ENCODE results near the gene FANK1. TPM values are rescaled to one million over a fixed set of nuclear protein-coding genes. Genes with fewer than 3 reads are reported as not detected.

Gene FANK1
- polyA plus RNA-seq, 1 donor from 2014 or later, result 3.1 TPM

DNA sequence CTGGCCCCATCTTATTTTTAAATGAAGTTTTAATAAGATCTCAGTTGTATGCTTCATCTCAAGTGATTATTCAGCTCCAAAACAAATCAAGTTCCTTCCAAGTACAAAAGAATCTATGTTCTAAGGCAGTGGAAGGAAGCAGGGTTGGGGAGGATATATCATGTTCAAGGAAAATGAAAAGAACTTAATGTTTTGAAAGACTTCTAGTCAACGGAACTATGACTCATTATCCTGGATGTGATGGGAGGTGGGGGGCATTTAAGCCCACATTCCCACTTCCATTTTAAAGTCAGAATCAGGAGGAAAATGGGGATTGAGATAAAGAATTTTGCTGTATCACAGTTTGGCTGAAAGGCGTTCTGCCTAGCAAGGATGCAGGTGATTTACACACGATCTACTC is 59.4 kb downstream of the FANK1 start:
- no peaks in the 10 kb centered on the region for H4K20me1 ChIP-seq (ENCODE audit: insufficient read depth)
- H3F3A ChIP-seq (ENCODE audit: insufficient read depth, low read length, poor library complexity, severe bottlenecking), result no peaks in the 10 kb centered on the region
- no peaks in the 10 kb centered on the region for H3K27me3 ChIP-seq (ENCODE audit: insufficient read depth, low read depth, low read length)
- H3K4me3 ChIP-seq (ENCODE audit: low read length), result no peak overlapping the region
- no peaks in the 10 kb centered on the region for H3K79me2 ChIP-seq (replicated peaks; ENCODE audit: insufficient read depth, low read length)
- H2AFZ ChIP-seq (ENCODE audit: low read depth, low read length), result no peak overlapping the region
- no peaks in the 10 kb centered on the region for H3K9me2 ChIP-seq (ENCODE audit: insufficient read depth, low read length)
- no peak overlapping the region for H3K9ac ChIP-seq (ENCODE audit: low read length)
- no peaks in the 10 kb centered on the region for H3K9me3 ChIP-seq (ENCODE audit: low read length)
- TF ChIP-seq, protein P1, sequence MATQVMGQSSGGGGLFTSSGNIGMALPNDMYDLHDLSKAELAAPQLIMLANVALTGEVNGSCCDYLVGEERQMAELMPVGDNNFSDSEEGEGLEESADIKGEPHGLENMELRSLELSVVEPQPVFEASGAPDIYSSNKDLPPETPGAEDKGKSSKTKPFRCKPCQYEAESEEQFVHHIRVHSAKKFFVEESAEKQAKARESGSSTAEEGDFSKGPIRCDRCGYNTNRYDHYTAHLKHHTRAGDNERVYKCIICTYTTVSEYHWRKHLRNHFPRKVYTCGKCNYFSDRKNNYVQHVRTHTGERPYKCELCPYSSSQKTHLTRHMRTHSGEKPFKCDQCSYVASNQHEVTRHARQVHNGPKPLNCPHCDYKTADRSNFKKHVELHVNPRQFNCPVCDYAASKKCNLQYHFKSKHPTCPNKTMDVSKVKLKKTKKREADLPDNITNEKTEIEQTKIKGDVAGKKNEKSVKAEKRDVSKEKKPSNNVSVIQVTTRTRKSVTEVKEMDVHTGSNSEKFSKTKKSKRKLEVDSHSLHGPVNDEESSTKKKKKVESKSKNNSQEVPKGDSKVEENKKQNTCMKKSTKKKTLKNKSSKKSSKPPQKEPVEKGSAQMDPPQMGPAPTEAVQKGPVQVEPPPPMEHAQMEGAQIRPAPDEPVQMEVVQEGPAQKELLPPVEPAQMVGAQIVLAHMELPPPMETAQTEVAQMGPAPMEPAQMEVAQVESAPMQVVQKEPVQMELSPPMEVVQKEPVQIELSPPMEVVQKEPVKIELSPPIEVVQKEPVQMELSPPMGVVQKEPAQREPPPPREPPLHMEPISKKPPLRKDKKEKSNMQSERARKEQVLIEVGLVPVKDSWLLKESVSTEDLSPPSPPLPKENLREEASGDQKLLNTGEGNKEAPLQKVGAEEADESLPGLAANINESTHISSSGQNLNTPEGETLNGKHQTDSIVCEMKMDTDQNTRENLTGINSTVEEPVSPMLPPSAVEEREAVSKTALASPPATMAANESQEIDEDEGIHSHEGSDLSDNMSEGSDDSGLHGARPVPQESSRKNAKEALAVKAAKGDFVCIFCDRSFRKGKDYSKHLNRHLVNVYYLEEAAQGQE (IDR thresholded peaks at IDR 0.05; ENCODE audit: borderline replicate concordance), result no peak
- no peak for TF ChIP-seq EZH2 (IDR thresholded peaks at IDR 0.05; ENCODE audit: borderline replicate concordance, insufficient read depth, low read length, poor library complexity, severe bottlenecking)
- no peak for TF ChIP-seq RAD21 (conservative IDR thresholded peaks at IDR 0.05)
- no peak for TF ChIP-seq EP300 (conservative IDR thresholded peaks at IDR 0.05; ENCODE audit: poor library complexity, severe bottlenecking)
- no peak for TF ChIP-seq TAF1 (IDR thresholded peaks at IDR 0.05; ENCODE audit: low read depth)
- no peak for TF ChIP-seq SMC3 (conservative IDR thresholded peaks at IDR 0.05; ENCODE audit: poor library complexity)
- no peak for TF ChIP-seq MXI1 (conservative IDR thresholded peaks at IDR 0.05; ENCODE audit: poor library complexity, severe bottlenecking)
- TF ChIP-seq POLR2AphosphoS5 (IDR thresholded peaks at IDR 0.05), result no peak
- no peak for TF ChIP-seq CTCF (IDR thresholded peaks at IDR 0.05; ENCODE audit: poor library complexity, severe bottlenecking)
- no peaks in the 10 kb centered on the region for H3K36me3 ChIP-seq (ENCODE audit: insufficient read depth, low read length)
- no peak overlapping the region for H3K27ac ChIP-seq (ENCODE audit: low read length)
- H3K4me2 ChIP-seq (ENCODE audit: low read length), result no peak overlapping the region

- no peaks in the 10 kb centered on the region for H3K36me3 ChIP-seq (ENCODE audit: insufficient read depth, low read length)
- no peaks in the 10 kb centered on the region for H3K79me2 ChIP-seq (replicated peaks; ENCODE audit: insufficient read depth, low read length)
- no peak overlapping the region for H2AFZ ChIP-seq (ENCODE audit: low read depth, low read length)
- H3K9me3 ChIP-seq (ENCODE audit: low read length), result no peaks in the 10 kb centered on the region
- no peaks in the 10 kb centered on the region for H3K9me2 ChIP-seq (ENCODE audit: insufficient read depth, low read length)
- no peak overlapping the region for H3K9ac ChIP-seq (ENCODE audit: low read length)
- H3K27me3 ChIP-seq (ENCODE audit: insufficient read depth, low read depth, low read length), result no peaks in the 10 kb centered on the region
- no peak overlapping the region for H3K4me2 ChIP-seq (ENCODE audit: low read length)
- no peak overlapping the region for H3K4me3 ChIP-seq (ENCODE audit: low read length)
- no peak overlapping the region for H3K27ac ChIP-seq (ENCODE audit: low read length)
- H4K20me1 ChIP-seq (ENCODE audit: insufficient read depth), result no peaks in the 10 kb centered on the region
- TF ChIP-seq, protein P1 (IDR thresholded peaks at IDR 0.05; ENCODE audit: borderline replicate concordance), result no peak
- no peak for TF ChIP-seq MXI1 (conservative IDR thresholded peaks at IDR 0.05; ENCODE audit: poor library complexity, severe bottlenecking)
- TF ChIP-seq POLR2AphosphoS5 (IDR thresholded peaks at IDR 0.05), result no peak
- TF ChIP-seq CTCF (IDR thresholded peaks at IDR 0.05; ENCODE audit: poor library complexity, severe bottlenecking), result no peak
- H3F3A ChIP-seq (ENCODE audit: insufficient read depth, low read length, poor library complexity, severe bottlenecking), result no peaks in the 10 kb centered on the region
Measured at GRCh38 chr10:125961743-125962142, 65.4 kb downstream of the FANK1 start.

Measured in neural cell (in vitro differentiated cells).